CD4-positive, alpha-beta T cell treated with Interleukin-17A for 1 hour (primary cell): ENCODE data around the gene ELP5.
"Not testable (repeated sequence)": the region's sequence is repeated elsewhere in the genome, so short reads cannot be mapped to it uniquely, and the experiment has no call there.

ENCODE experiments used
- DNase-seq: peaks from one replicate; pipeline ENCODE4 v3.0.0-alpha.2; 2020

The ELP5 gene

GRCh38 chr17:7237266-7237760 lies 14.7 kb upstream of the ELP5 start:
- no peak for DNase-seq

GRCh38 chr17:7237761-7238419 lies 14.1 kb upstream of the ELP5 start:
- DNase-seq: peak; percentile 89

- DNase-seq: peak; percentile 62
Observed at GRCh38 chr17:7238420-7239090, 13.5 kb upstream of the ELP5 start.

- peak; percentile 99 for DNase-seq
Observed at GRCh38 chr17:7239091-7240027, 12.7 kb upstream of the ELP5 start, which contains the start of gene PHF23. PHF23 (minus strand) TSS chr17:7239457; CDS start chr17:7239279, 178 bp downstream.

- DNase-seq: no peak
Observed at GRCh38 chr17:7240375-7240774, 11.6 kb upstream of the ELP5 start.

- DNase-seq: no peak
Observed at GRCh38 chr17:7241090-7241733, 10.8 kb upstream of the ELP5 start.

GRCh38 chr17:7241783-7242716 lies 10.0 kb upstream of the ELP5 start, which contains the start of gene GABARAP:
GABARAP (minus strand) TSS chr17:7242449; CDS start chr17:7242330, 119 bp downstream.
- DNase-seq: peak; percentile 95

- peak; percentile 95 for DNase-seq
Observed at GRCh38 chr17:7242717-7243452, 9.1 kb upstream of the ELP5 start.

GRCh38 chr17:7243453-7243729 lies 8.6 kb upstream of the ELP5 start:
- no peak for DNase-seq

- DNase-seq: not testable (repeated sequence)
Observed at GRCh38 chr17:7243838-7244237, 8.2 kb upstream of the ELP5 start.

- no peak for DNase-seq
Observed at GRCh38 chr17:7246779-7247178, 5.2 kb upstream of the ELP5 start.

GRCh38 chr17:7248796-7249195 lies 3.2 kb upstream of the ELP5 start:
- DNase-seq: no peak

- no peak for DNase-seq
Observed at GRCh38 chr17:7249214-7249613, 2.8 kb upstream of the ELP5 start.

GRCh38 chr17:7249830-7250229 lies 2.2 kb upstream of the ELP5 start:
- no peak for DNase-seq

- DNase-seq: peak; percentile 81
Observed at GRCh38 chr17:7250695-7251627, 1.1 kb upstream of the ELP5 start.

- DNase-seq: peak; percentile 100
Observed at GRCh38 chr17:7251661-7252175, 297 bp upstream of the ELP5 start, which contains the start of gene CTDNEP1. CTDNEP1 (minus strand) TSS chr17:7251734; CDS start chr17:7251296, 438 bp downstream.

GRCh38 chr17:7253082-7253481 lies 1.1 kb downstream of the ELP5 start:
- no peak for DNase-seq

GRCh38 chr17:7254511-7254910 lies 2.5 kb downstream of the ELP5 start:
- DNase-seq: no peak

GRCh38 chr17:7256766-7257456 lies 4.9 kb downstream of the ELP5 start:
- no peak for DNase-seq
